HCT116 (cell line): ENCODE results near the gene PAXIP1. TPM values are rescaled to one million over a fixed set of nuclear protein-coding genes. Genes with fewer than 3 reads are reported as not detected.

Experiments used
- ATAC-seq: fragments of 200-7000 bp; cut with Tn5 transposase; 2 replicates; pipeline ENCODE4 v1.9.1; 2020; ENCODE audit warnings: mild to moderate bottlenecking, moderate library complexity
- BruUV-seq: library from RNA; stranded (reverse); fragments of 400-500 nt; replicated peaks from 2 replicates; lab custom pipeline; 2021; lab: Mats Ljungman, UMichigan
- CTCF ChIA-PET: fragments of 300-600 bp; sonication (Branson Sonifier 250); formaldehyde crosslinking; loops from one replicate; lab custom pipeline; 2021; ENCODE audit warnings: antibody characterized with exemption; lab: Charles Lee
- POLR2A ChIA-PET: fragments of 300-600, 350-600 bp; sonication (Branson Sonifier 250); formaldehyde crosslinking; loops from one replicate; lab custom pipeline; 2021; ENCODE audit warnings: antibody characterized with exemption; lab: Charles Lee
- RAD21 ChIA-PET, 2 experiments: fragments of 300-600 bp; sonication (Branson Sonifier 250); formaldehyde crosslinking; loops; one replicate each; lab custom pipeline; 2023; ENCODE audit warnings: low total read pairs in 2 of 2; ENCODE audit not compliant: uncharacterized antibody in 2 of 2, unreplicated experiment in 2 of 2, low non-redundant PET in 1 of 2; lab: Charles Lee
- DNase-seq: peaks from one replicate; pipeline ENCODE4 v3.0.0-alpha.2; 2010; ENCODE audit warnings: low read depth, low spot score
- H2AFZ ChIP-seq: fragments of 200-600 bp; shearing (Covaris generic), sonication (generic); 2 replicates; pipeline ENCODE4 v1.6.1; 2017; ENCODE audit warnings: low read depth, mixed run types, mixed read lengths, antibody characterized with exemption, low read length; ENCODE audit not compliant: poor library complexity, severe bottlenecking
- H3K27ac ChIP-seq: 2 replicates; pipeline ENCODE4 v1.5.1; 2012; ENCODE audit warnings: low read depth, low read length
- H3K27me3 ChIP-seq: fragments of 200-600 bp; sonication (generic); 2 replicates; pipeline ENCODE4 v1.6.1; 2016; ENCODE audit warnings: mixed run types, low read length, mixed read lengths; ENCODE audit not compliant: insufficient read depth
- H3K36me3 ChIP-seq, 2 experiments: fragments of 200-500 bp in 1 of 2; fragments of 200-600 bp in 1 of 2; sonication (Bioruptor generic) in 1 of 2; sonication (generic) in 1 of 2; 2 replicates each; pipeline versions ENCODE4 v1.5.1 to v1.6.1; 2014 to 2016; ENCODE audit warnings: low read length in 2 of 2, inconsistent platforms in 1 of 2, mixed read lengths in 1 of 2, mixed run types in 1 of 2; ENCODE audit not compliant: insufficient read depth in 2 of 2, control insufficient read depth in 1 of 2
- H3K4me1 ChIP-seq, 2 experiments: fragments of 200-600 bp in 1 of 2; sonication (generic) in 1 of 2; 2 replicates each; pipeline versions ENCODE4 v1.5.1 to v1.6.1; 2012 to 2017; ENCODE audit warnings: low read length in 2 of 2, inconsistent platforms in 1 of 2, mild to moderate bottlenecking in 1 of 2, mixed read lengths in 1 of 2, mixed run types in 1 of 2, moderate library complexity in 1 of 2; ENCODE audit not compliant: insufficient read depth in 2 of 2, control insufficient read depth in 1 of 2
- H3K4me2 ChIP-seq: fragments of 200-600 bp; sonication (generic); 2 replicates; pipeline ENCODE4 v1.6.1; 2017; ENCODE audit warnings: mixed run types, low read length, mixed read lengths
- H3K4me3 ChIP-seq, 2 experiments: fragments of 200-600 bp in 1 of 2; sonication (generic) in 1 of 2; replicated peaks in 1 of 2; 2 replicates each; pipeline ENCODE4 v1.5.1; 2011 to 2016; ENCODE audit warnings: low read length in 2 of 2, control low read depth in 1 of 2, low read depth in 1 of 2, mild to moderate bottlenecking in 1 of 2, mixed read lengths in 1 of 2, mixed run types in 1 of 2
- H3K79me2 ChIP-seq: fragments of 200-600 bp; sonication (generic); 2 replicates; pipeline ENCODE4 v1.6.1; 2017; ENCODE audit warnings: mild to moderate bottlenecking, mixed run types, low read length, moderate library complexity, mixed read lengths; ENCODE audit not compliant: insufficient read depth
- H3K9ac ChIP-seq: fragments of 200-600 bp; sonication (generic); 2 replicates; pipeline ENCODE4 v1.6.1; 2016; ENCODE audit warnings: low read length, mixed read lengths
- H3K9me2 ChIP-seq: fragments of 200-600 bp; sonication (generic), shearing (Covaris generic); 2 replicates; pipeline ENCODE4 v1.6.1; 2017; ENCODE audit warnings: mixed run types, mild to moderate bottlenecking, moderate library complexity; ENCODE audit not compliant: insufficient read depth
- H3K9me3 ChIP-seq, 2 experiments: fragments of 200-500 bp in 1 of 2; fragments of 200-600 bp in 1 of 2; sonication (Bioruptor generic) in 1 of 2; sonication (generic) in 1 of 2; 2 replicates each; pipeline ENCODE4 v1.6.1; 2014 to 2017; ENCODE audit warnings: low read length in 2 of 2, mixed read lengths in 2 of 2, inconsistent platforms in 1 of 2, low read depth in 1 of 2, mild to moderate bottlenecking in 1 of 2, mixed run types in 1 of 2, moderate library complexity in 1 of 2; ENCODE audit not compliant: control insufficient read depth in 1 of 2, insufficient read depth in 1 of 2
- H4K20me1 ChIP-seq: fragments of 200-600 bp; sonication (generic), shearing (Covaris generic); 2 replicates; pipeline ENCODE4 v1.6.1; 2017; ENCODE audit warnings: mixed run types, mild to moderate bottlenecking, moderate library complexity; ENCODE audit not compliant: insufficient read depth
- CEBPB ChIP-seq: IDR thresholded peaks from 2 replicates; pipeline ENCODE4 v1.6.1; 2012; ENCODE audit warnings: low read depth
- ELF1 ChIP-seq: IDR thresholded peaks from 2 replicates; pipeline ENCODE4 v1.6.1; 2012; ENCODE audit warnings: low read depth, borderline replicate concordance
- EZH2 ChIP-seq: fragments of 200-600 bp; sonication (generic); IDR thresholded peaks from 2 replicates; pipeline ENCODE4 v1.6.1; 2017; ENCODE audit warnings: antibody characterized with exemption, mixed run types
- EZH2phosphoT487 ChIP-seq: fragments of 200-600 bp; IDR thresholded peaks from 2 replicates; pipeline ENCODE4 v1.6.1; 2018; ENCODE audit warnings: antibody characterized with exemption, borderline replicate concordance
- FOSL1 ChIP-seq: IDR thresholded peaks from 2 replicates; pipeline ENCODE4 v1.6.1; 2012; ENCODE audit warnings: low read depth
- POLR2AphosphoS5 ChIP-seq: IDR thresholded peaks from 2 replicates; pipeline ENCODE4 v1.6.1; 2011; ENCODE audit warnings: mild to moderate bottlenecking, low read depth, low read length, moderate library complexity
- RAD21 ChIP-seq: IDR thresholded peaks from 2 replicates; pipeline ENCODE4 v1.6.1; 2012; ENCODE audit warnings: low read depth, mild to moderate bottlenecking
- SIN3A ChIP-seq: IDR thresholded peaks from 2 replicates; pipeline ENCODE4 v1.6.1; 2012; ENCODE audit warnings: low read depth
- TCF7L2 ChIP-seq: IDR thresholded peaks from 2 replicates; pipeline ENCODE4 v1.7.0; 2011; ENCODE audit warnings: borderline replicate concordance, inconsistent platforms; ENCODE audit not compliant: insufficient read depth, insufficient read length; ENCODE audit errors: extremely low read depth
- ZFX ChIP-seq: fragments of 450-650 bp; IDR thresholded peaks from 2 replicates; pipeline ENCODE4 v1.6.1; 2017
- ZNF274 ChIP-seq: fragments of 200-500 bp; sonication (Bioruptor generic); IDR thresholded peaks from 2 replicates; pipeline ENCODE4 v1.6.1; 2014; ENCODE audit warnings: mild to moderate bottlenecking, low read depth, low read length, inconsistent platforms
- intact Hi-C: fragments of 100-400 bp; cut with micrococcal nuclease; formaldehyde crosslinking; loops from 2 replicates; pipeline ENCODE4 v1.10.0; 2022
- total RNA-seq: library from RNA; stranded (reverse); gene quantifications from one replicate; pipeline ENCODE4 v1.2.1, GENCODE V29; 2021; ENCODE audit not compliant: unreplicated experiment
- TF ChIP-seq, protein P1 (sequence below), 3 experiments: fragments of 200-600 bp in 1 of 3; sonication (generic) in 1 of 3; IDR thresholded peaks in 2 of 3; conservative IDR thresholded peaks in 1 of 3; 2 replicates each; pipeline ENCODE4 v1.5.1; 2012 to 2017; ENCODE audit warnings: low read depth in 2 of 3, low read length in 2 of 3, antibody characterized with exemption in 1 of 3, borderline replicate concordance in 1 of 3, control low read depth in 1 of 3, mild to moderate bottlenecking in 1 of 3, mixed read lengths in 1 of 3, mixed run types in 1 of 3, moderate library complexity in 1 of 3; ENCODE audit not compliant: insufficient read depth in 1 of 3
- TF ChIP-seq, protein P2 (sequence below): IDR thresholded peaks from 2 replicates; pipeline ENCODE4 v1.6.1; 2012
- TF ChIP-seq, protein P3 (sequence below): IDR thresholded peaks from 2 replicates; pipeline ENCODE4 v1.6.1; 2012

Gene PAXIP1
- total RNA-seq, 1 experiment from 2014 or later, result 20.4 TPM

DNA sequence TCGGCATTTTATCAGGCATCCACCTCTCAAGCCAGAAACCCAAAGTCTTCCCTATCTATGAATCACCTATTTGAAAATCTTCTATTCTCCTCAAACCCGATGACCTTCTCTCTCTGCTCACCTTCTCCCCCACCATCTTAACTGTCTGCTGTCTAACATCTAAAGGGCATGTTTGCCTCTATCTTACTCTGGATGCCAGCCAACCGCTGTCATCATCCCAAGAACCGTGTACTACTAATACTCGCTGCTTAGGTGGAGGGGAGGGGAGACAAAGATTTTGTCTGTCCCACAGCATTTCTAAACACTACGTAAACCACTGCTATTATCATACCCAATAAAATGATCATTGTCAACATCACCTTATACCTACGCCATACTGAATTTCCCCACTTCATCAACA is 29.5 kb downstream of the PAXIP1 start:
- H3K4me2 ChIP-seq, result no peak overlapping the region
- no peak overlapping the region for H3K9ac ChIP-seq
- peaks cover 63% of the 10 kb centered on the region for H3K79me2 ChIP-seq
- POLR2A ChIA-PET, result no interaction called here
- DNase-seq, result no peak
- BruUV-seq, result no TSS peak
- H3K9me3 ChIP-seq, result no peaks in the 10 kb centered on the region
- H3K4me1 ChIP-seq, result no peaks in the 10 kb centered on the region
- TF ChIP-seq ELF1, result no peak
- no peak for TF ChIP-seq TCF7L2
- no peak for TF ChIP-seq SIN3A
- no peak for TF ChIP-seq EZH2
- TF ChIP-seq RAD21, result no peak
- intact Hi-C loops, result no loop called here
- no peak overlapping the region for H3K4me3 ChIP-seq
- peaks cover 15 to 41% of the 10 kb centered on the region in 2 experiments; a peak in 3 of 4 replicates for H3K36me3 ChIP-seq
- no peak overlapping the region for H3K27ac ChIP-seq
- CTCF ChIA-PET, result no interaction called here
- no peaks in the 10 kb centered on the region for H3K9me2 ChIP-seq
- no peak for ATAC-seq
- no peak overlapping the region for H2AFZ ChIP-seq
- RAD21 ChIA-PET, result no interaction called here
- no peaks in the 10 kb centered on the region for H4K20me1 ChIP-seq
- H3K27me3 ChIP-seq, result no peaks in the 10 kb centered on the region

DNA sequence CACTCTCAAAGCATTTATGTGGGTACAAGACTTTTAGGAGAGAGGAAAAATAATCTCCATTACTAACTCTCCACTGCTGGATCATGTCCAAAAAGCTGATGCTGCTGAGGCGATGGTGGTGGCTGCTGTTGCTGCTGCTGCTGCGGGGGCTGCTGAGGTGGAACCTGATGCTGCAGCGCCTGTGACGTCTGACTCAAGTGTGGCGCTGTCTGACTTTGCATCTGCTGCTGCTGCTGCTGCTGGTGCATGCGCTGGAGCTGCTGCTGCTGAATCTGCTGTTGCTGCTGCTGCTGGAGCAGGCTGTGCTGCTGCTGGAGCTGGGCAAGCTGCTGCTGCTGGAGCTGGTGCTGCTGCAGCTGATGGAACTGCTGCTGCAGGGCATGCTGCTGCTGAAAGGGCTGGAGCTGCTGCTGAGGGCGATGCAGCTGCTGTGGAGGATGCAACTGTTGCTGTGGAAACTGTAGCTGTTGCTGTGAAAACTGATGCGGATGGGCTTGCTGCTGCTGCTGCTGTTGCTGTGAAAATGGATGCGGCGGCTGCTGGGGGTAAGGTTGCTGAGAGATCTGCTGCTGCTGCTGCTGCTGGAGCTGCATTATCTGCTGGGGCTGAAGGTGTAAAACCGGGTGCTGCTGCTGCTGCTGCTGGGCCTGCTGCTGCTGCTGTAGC is 34.5 kb downstream of the PAXIP1 start:
- intact Hi-C loops, result no loop called here
- DNase-seq (no peak), ATAC-seq (no peak)
- no peaks in the 10 kb centered on the region for H4K20me1 ChIP-seq
- peaks cover 40% of the 10 kb centered on the region for H3K79me2 ChIP-seq
- H3K9me2 ChIP-seq, result no peaks in the 10 kb centered on the region
- H3K36me3 ChIP-seq, result peaks cover 37 to 46% of the 10 kb centered on the region in 2 experiments
- H3K9ac ChIP-seq, result no peak overlapping the region
- no peak overlapping the region for H3K27ac ChIP-seq
- ChIA-PET RAD21 (no interaction called here), POLR2A (no interaction called here), CTCF (no interaction called here)
- BruUV-seq, result no TSS peak
- no peak overlapping the region for H3K4me2 ChIP-seq
- no peaks in the 10 kb centered on the region for H3K4me1 ChIP-seq
- H3K9me3 ChIP-seq, result no peaks in the 10 kb centered on the region
- no peak overlapping the region for H2AFZ ChIP-seq
- H3K27me3 ChIP-seq, result no peaks in the 10 kb centered on the region
- no peak overlapping the region for H3K4me3 ChIP-seq
- TF ChIP-seq, protein P1, sequence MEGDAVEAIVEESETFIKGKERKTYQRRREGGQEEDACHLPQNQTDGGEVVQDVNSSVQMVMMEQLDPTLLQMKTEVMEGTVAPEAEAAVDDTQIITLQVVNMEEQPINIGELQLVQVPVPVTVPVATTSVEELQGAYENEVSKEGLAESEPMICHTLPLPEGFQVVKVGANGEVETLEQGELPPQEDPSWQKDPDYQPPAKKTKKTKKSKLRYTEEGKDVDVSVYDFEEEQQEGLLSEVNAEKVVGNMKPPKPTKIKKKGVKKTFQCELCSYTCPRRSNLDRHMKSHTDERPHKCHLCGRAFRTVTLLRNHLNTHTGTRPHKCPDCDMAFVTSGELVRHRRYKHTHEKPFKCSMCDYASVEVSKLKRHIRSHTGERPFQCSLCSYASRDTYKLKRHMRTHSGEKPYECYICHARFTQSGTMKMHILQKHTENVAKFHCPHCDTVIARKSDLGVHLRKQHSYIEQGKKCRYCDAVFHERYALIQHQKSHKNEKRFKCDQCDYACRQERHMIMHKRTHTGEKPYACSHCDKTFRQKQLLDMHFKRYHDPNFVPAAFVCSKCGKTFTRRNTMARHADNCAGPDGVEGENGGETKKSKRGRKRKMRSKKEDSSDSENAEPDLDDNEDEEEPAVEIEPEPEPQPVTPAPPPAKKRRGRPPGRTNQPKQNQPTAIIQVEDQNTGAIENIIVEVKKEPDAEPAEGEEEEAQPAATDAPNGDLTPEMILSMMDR (IDR thresholded peaks at IDR 0.05 in 2 of 3, conservative IDR thresholded peaks at IDR 0.05 in 1 of 3; ENCODE audit: borderline replicate concordance in 1 of 3, insufficient read depth in 1 of 3, low read depth in 2 of 3, low read length in 2 of 3), result no peak
- TF ChIP-seq TCF7L2, result no peak
- no peak for TF ChIP-seq FOSL1
- TF ChIP-seq, protein P2, sequence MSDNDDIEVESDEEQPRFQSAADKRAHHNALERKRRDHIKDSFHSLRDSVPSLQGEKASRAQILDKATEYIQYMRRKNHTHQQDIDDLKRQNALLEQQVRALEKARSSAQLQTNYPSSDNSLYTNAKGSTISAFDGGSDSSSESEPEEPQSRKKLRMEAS, result no peak
- TF ChIP-seq EZH2, result no peak
- TF ChIP-seq ZNF274, result no peak
- no peak for TF ChIP-seq ZFX
- TF ChIP-seq, protein P3, sequence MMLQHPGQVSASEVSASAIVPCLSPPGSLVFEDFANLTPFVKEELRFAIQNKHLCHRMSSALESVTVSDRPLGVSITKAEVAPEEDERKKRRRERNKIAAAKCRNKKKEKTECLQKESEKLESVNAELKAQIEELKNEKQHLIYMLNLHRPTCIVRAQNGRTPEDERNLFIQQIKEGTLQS, result no peak
- TF ChIP-seq CEBPB, result no peak
- no peak for TF ChIP-seq EZH2phosphoT487
- TF ChIP-seq RAD21, result no peak
- TF ChIP-seq POLR2AphosphoS5, result no peak
